HG03045 (cell line): Measurements from ENCODE around the gene TRABD2A.
"Not testable (repeated sequence)": the region's sequence is repeated elsewhere in the genome, so short reads cannot be mapped to it uniquely, and the experiment has no call there.

ENCODE experiments used
- ATAC-seq: cut with Tn5 transposase; IDR thresholded peaks from one replicate; pipeline ENCODE4 v1.9.1; 2021; ENCODE audit warnings: mild to moderate bottlenecking, moderate library complexity; ENCODE audit not compliant: unreplicated experiment

TRABD2A gene

GRCh38 chr2:84881581-84882413 is 913 bp upstream of the TRABD2A start:
- peak; percentile 62 for ATAC-seq

- no peak for ATAC-seq
These were observed 564 bp downstream of the TRABD2A start for GRCh38 chr2:84880395-84880644.

GRCh38 chr2:84879584-84880394 is 1.1 kb downstream of the TRABD2A start:
- peak; percentile 48 for ATAC-seq

GRCh38 chr2:84878896-84879583 is 1.8 kb downstream of the TRABD2A start:
- ATAC-seq = no peak

GRCh38 chr2:84878459-84878858 is 2.4 kb downstream of the TRABD2A start:
- no peak for ATAC-seq

GRCh38 chr2:84876369-84876768 is 4.5 kb downstream of the TRABD2A start:
- ATAC-seq = no peak

GRCh38 chr2:84875619-84876018 is 5.3 kb downstream of the TRABD2A start:
- ATAC-seq = not testable (repeated sequence)

- ATAC-seq = no peak
These were observed 5.7 kb downstream of the TRABD2A start for GRCh38 chr2:84875213-84875560.

- ATAC-seq = no peak
These were observed 6.3 kb downstream of the TRABD2A start for GRCh38 chr2:84874381-84875212.

- ATAC-seq = no peak
These were observed 7.5 kb downstream of the TRABD2A start for GRCh38 chr2:84873350-84873749.

GRCh38 chr2:84872691-84873090 is 8.2 kb downstream of the TRABD2A start:
- ATAC-seq = not testable (repeated sequence)

GRCh38 chr2:84870306-84870705 is 10.6 kb downstream of the TRABD2A start:
- ATAC-seq = no peak

GRCh38 chr2:84868327-84868726 is 12.6 kb downstream of the TRABD2A start:
- ATAC-seq = not testable (repeated sequence)

- ATAC-seq = no peak
These were observed 14.8 kb downstream of the TRABD2A start for GRCh38 chr2:84866122-84866521.

GRCh38 chr2:84865181-84865783 is 15.6 kb downstream of the TRABD2A start:
- no peak for ATAC-seq

GRCh38 chr2:84862006-84862405 is 18.9 kb downstream of the TRABD2A start:
- no peak for ATAC-seq

GRCh38 chr2:84861539-84861938 is 19.3 kb downstream of the TRABD2A start:
- ATAC-seq = no peak

GRCh38 chr2:84858937-84859336 is 21.9 kb downstream of the TRABD2A start:
- ATAC-seq = no peak

GRCh38 chr2:84858123-84858522 is 22.8 kb downstream of the TRABD2A start:
- no peak for ATAC-seq

GRCh38 chr2:84857566-84857965 is 23.3 kb downstream of the TRABD2A start:
- ATAC-seq = no peak
